DND-41 (cell line): ENCODE results near the gene PLXNA4.

Experiments used
- CTCF ChIP-seq: IDR thresholded peaks from 2 replicates; pipeline ENCODE4 v1.5.1; 2012; ENCODE audit warnings: borderline replicate concordance, low read length, moderate library complexity, mild to moderate bottlenecking; ENCODE audit not compliant: poor library complexity, severe bottlenecking; ENCODE audit errors: extremely low read depth
- EZH2 ChIP-seq: IDR thresholded peaks from 3 replicates; pipeline ENCODE4 v1.6.1; 2012; ENCODE audit warnings: borderline replicate concordance, low read depth, mild to moderate bottlenecking, moderate library complexity, low read length, inconsistent platforms; ENCODE audit not compliant: severe bottlenecking

- TF ChIP-seq CTCF (no peak), EZH2 (no peak)
Observed at GRCh38 chr7:132206594-132206993, 369.7 kb downstream of the PLXNA4 start.
